Cardiac fibroblast (primary cell): ENCODE results near the gene FAM9C.
"Not testable (repeated sequence)": the region's sequence is repeated elsewhere in the genome, so short reads cannot be mapped to it uniquely, and the experiment has no call there.

ENCODE experiments used
- DNase-seq, 2 donors: peaks; one replicate each; pipeline versions ENCODE4 v3.0.0 to v3.0.0-alpha.2; 2010; ENCODE audit warnings: low read depth in 2 of 2
- H3K4me3 ChIP-seq, 2 donors: replicated peaks in 1 of 2; 1 replicate in 1 of 2; 2 replicates in 1 of 2; pipeline ENCODE4 v1.5.1; 2011; ENCODE audit warnings: low read depth in 2 of 2, low read length in 2 of 2, mild to moderate bottlenecking in 2 of 2, moderate library complexity in 1 of 2
- CTCF ChIP-seq: IDR thresholded peaks from one replicate; pipeline ENCODE4 v1.5.1; 2011; ENCODE audit warnings: low read depth, mild to moderate bottlenecking, low read length, inconsistent platforms

FAM9C gene

GRCh38 chrX:13064599-13065143 lies 20.3 kb upstream of the FAM9C start:
- no peak for TF ChIP-seq CTCF

GRCh38 chrX:13063124-13063523 lies 18.7 kb upstream of the FAM9C start:
- not testable (repeated sequence) for DNase-seq, H3K4me3 ChIP-seq

More at GRCh38 chrX:13064599-13065143, 20.3 kb upstream of the FAM9C start:
- peak; percentile 84 to 90 for DNase-seq
- H3K4me3 ChIP-seq, result no peak overlapping the region

GRCh38 chrX:13062331-13062730 lies 17.9 kb upstream of the FAM9C start:
- not testable (repeated sequence) for H3K4me3 ChIP-seq, DNase-seq

GRCh38 chrX:13061215-13061708 lies 16.8 kb upstream of the FAM9C start:
- H3K4me3 ChIP-seq, DNase-seq: not testable (repeated sequence)

- TF ChIP-seq CTCF, result no peak
- DNase-seq, result peak in 1 of 2 donors; percentile 49
- H3K4me3 ChIP-seq, result no peak overlapping the region
These were observed 15.4 kb upstream of the FAM9C start for GRCh38 chrX:13059637-13060499.

- no peak overlapping the region for H3K4me3 ChIP-seq
- TF ChIP-seq CTCF, result no peak
- DNase-seq, result no peak
These were observed 11.1 kb upstream of the FAM9C start for GRCh38 chrX:13055486-13055885.

GRCh38 chrX:13053171-13053570 lies 8.8 kb upstream of the FAM9C start:
- no peak for TF ChIP-seq CTCF
- no peak for DNase-seq
- H3K4me3 ChIP-seq, result no peak overlapping the region

GRCh38 chrX:13051529-13052172 lies 7.2 kb upstream of the FAM9C start:
- no peak for TF ChIP-seq CTCF
- peak; percentile 49 to 74 for DNase-seq
- H3K4me3 ChIP-seq, result no peak overlapping the region
